Ishikawa (cell line): Measurements from ENCODE around the gene ANKRD52.

Experiments used
- CEBPB ChIP-seq: IDR thresholded peaks from 2 replicates; pipeline ENCODE4 v1.6.1; 2012
- CREB1 ChIP-seq: IDR thresholded peaks from 2 replicates; pipeline ENCODE4 v1.6.1; 2012; ENCODE audit warnings: low read depth
- EGR1 ChIP-seq: IDR thresholded peaks from 2 replicates; pipeline ENCODE4 v1.6.1; 2012
- EP300 ChIP-seq: IDR thresholded peaks from 2 replicates; pipeline ENCODE4 v1.6.1; 2012; ENCODE audit warnings: borderline replicate concordance
- FOXM1 ChIP-seq: IDR thresholded peaks from 2 replicates; pipeline ENCODE4 v1.6.1; 2012; ENCODE audit warnings: low read depth, borderline replicate concordance
- MAX ChIP-seq: IDR thresholded peaks from 2 replicates; pipeline ENCODE4 v1.6.1; 2012
- NFIC ChIP-seq: IDR thresholded peaks from 2 replicates; pipeline ENCODE4 v1.6.1; 2012
- RAD21 ChIP-seq: IDR thresholded peaks from 2 replicates; pipeline ENCODE4 v1.6.1; 2012; ENCODE audit warnings: low read depth
- TAF1 ChIP-seq: IDR thresholded peaks from 2 replicates; pipeline ENCODE4 v1.6.1; 2012; ENCODE audit warnings: low read depth, mild to moderate bottlenecking
- TCF12 ChIP-seq: IDR thresholded peaks from 2 replicates; pipeline ENCODE4 v1.6.1; 2012; ENCODE audit warnings: low read depth
- TEAD4 ChIP-seq: IDR thresholded peaks from 2 replicates; pipeline ENCODE4 v1.6.1; 2012
- YY1 ChIP-seq: IDR thresholded peaks from 2 replicates; pipeline ENCODE4 v1.6.1; 2012; ENCODE audit warnings: low read depth
- ZBTB7A ChIP-seq: IDR thresholded peaks from 2 replicates; pipeline ENCODE4 v1.6.1; 2012; ENCODE audit warnings: low read depth
- TF ChIP-seq, protein P1 (sequence below): IDR thresholded peaks from 2 replicates; pipeline ENCODE4 v1.6.1; 2012
- TF ChIP-seq, protein P2 (sequence below): IDR thresholded peaks from 2 replicates; pipeline ENCODE4 v1.6.1; 2012; ENCODE audit warnings: low read depth, mild to moderate bottlenecking

Gene ANKRD52

GRCh38 chr12:56241424-56242303 is 16.5 kb downstream of the ANKRD52 start:
- no peak for TF ChIP-seq MAX
- no peak for TF ChIP-seq TAF1
- no peak for TF ChIP-seq YY1
- no peak for TF ChIP-seq FOXM1
- TF ChIP-seq CEBPB, result no peak
- no peak for TF ChIP-seq TCF12
- no peak for TF ChIP-seq CREB1
- TF ChIP-seq TEAD4, result no peak
- no peak for TF ChIP-seq NFIC
- no peak for TF ChIP-seq EP300
- TF ChIP-seq ZBTB7A, result no peak
- TF ChIP-seq, protein P1, sequence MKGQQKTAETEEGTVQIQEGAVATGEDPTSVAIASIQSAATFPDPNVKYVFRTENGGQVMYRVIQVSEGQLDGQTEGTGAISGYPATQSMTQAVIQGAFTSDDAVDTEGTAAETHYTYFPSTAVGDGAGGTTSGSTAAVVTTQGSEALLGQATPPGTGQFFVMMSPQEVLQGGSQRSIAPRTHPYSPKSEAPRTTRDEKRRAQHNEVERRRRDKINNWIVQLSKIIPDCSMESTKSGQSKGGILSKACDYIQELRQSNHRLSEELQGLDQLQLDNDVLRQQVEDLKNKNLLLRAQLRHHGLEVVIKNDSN, result no peak
- no peak for TF ChIP-seq RAD21
- TF ChIP-seq EGR1, result no peak

DNA sequence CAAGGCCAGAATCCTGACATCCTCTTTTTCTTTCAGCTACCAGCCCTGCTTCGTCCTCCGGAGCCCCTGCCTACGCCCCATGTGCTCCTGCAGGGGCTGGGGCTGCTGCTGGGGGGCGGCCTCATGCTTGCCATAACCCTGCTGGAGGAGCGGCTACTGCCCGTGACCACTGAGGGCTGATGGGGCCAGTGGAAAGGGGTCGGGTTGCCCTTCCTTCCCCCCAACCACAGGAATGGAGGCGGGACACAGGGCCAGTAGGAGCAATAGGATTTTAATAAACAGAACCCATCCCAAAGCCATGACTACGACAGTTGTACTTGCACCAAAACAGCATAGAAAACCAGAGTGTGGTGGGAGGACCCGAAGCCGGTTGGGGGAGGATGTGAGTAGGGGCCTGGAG is 20.6 kb downstream of the ANKRD52 start:
- no peak for TF ChIP-seq ZBTB7A
- TF ChIP-seq EGR1, result no peak
- TF ChIP-seq EP300, result no peak
- no peak for TF ChIP-seq MAX
- TF ChIP-seq CREB1, result no peak
- TF ChIP-seq, protein P1, result no peak
- TF ChIP-seq YY1, result no peak
- TF ChIP-seq, protein P2, sequence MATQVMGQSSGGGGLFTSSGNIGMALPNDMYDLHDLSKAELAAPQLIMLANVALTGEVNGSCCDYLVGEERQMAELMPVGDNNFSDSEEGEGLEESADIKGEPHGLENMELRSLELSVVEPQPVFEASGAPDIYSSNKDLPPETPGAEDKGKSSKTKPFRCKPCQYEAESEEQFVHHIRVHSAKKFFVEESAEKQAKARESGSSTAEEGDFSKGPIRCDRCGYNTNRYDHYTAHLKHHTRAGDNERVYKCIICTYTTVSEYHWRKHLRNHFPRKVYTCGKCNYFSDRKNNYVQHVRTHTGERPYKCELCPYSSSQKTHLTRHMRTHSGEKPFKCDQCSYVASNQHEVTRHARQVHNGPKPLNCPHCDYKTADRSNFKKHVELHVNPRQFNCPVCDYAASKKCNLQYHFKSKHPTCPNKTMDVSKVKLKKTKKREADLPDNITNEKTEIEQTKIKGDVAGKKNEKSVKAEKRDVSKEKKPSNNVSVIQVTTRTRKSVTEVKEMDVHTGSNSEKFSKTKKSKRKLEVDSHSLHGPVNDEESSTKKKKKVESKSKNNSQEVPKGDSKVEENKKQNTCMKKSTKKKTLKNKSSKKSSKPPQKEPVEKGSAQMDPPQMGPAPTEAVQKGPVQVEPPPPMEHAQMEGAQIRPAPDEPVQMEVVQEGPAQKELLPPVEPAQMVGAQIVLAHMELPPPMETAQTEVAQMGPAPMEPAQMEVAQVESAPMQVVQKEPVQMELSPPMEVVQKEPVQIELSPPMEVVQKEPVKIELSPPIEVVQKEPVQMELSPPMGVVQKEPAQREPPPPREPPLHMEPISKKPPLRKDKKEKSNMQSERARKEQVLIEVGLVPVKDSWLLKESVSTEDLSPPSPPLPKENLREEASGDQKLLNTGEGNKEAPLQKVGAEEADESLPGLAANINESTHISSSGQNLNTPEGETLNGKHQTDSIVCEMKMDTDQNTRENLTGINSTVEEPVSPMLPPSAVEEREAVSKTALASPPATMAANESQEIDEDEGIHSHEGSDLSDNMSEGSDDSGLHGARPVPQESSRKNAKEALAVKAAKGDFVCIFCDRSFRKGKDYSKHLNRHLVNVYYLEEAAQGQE, result no peak
- TF ChIP-seq NFIC, result no peak
- no peak for TF ChIP-seq TAF1
- TF ChIP-seq TEAD4, result no peak
- no peak for TF ChIP-seq CEBPB
- no peak for TF ChIP-seq TCF12
- no peak for TF ChIP-seq FOXM1
- no peak for TF ChIP-seq RAD21

GRCh38 chr12:56236985-56237384 is 21.2 kb downstream of the ANKRD52 start:
- no peak for TF ChIP-seq RAD21
- TF ChIP-seq, protein P1, result no peak
- TF ChIP-seq YY1, result no peak
- no peak for TF ChIP-seq NFIC
- TF ChIP-seq CEBPB, result no peak
- TF ChIP-seq EP300, result no peak
- no peak for TF ChIP-seq MAX
- TF ChIP-seq, protein P2, result no peak
- no peak for TF ChIP-seq EGR1
- no peak for TF ChIP-seq TCF12
- no peak for TF ChIP-seq FOXM1
- TF ChIP-seq CREB1, result no peak
- no peak for TF ChIP-seq TEAD4
- TF ChIP-seq ZBTB7A, result no peak

DNA sequence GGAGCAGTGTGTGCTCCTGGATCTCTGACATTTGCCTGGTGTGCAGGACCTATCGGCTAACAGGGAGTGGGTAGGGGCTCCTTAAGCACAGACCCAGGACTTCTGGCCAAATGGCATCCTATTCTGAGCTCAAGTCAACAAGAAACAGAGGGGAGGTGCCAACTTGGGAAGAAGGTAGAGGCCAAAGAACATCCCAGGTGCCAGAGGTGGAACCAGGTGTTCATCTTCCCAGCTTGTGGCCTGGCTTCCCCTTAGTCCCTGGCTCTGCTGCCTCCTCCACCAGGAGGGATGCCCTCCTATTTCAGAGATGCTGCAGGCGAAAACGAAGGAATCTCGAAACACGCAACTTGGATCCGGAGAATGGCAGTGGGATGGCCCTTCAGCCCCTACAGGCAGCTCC is 22.1 kb downstream of the ANKRD52 start:
- TF ChIP-seq FOXM1 (no peak), YY1 (no peak), RAD21 (no peak), CEBPB (no peak), TAF1 (no peak), CREB1 (no peak)
- TF ChIP-seq, protein P2, result no peak
- TF ChIP-seq, protein P1, result no peak
